ENCODE measurements around the gene DCXR.

The DCXR gene

GRCh38 chr17:82036634-82037091, 834 bp downstream of the DCXR start:
- DNase-seq: no peak

GRCh38 chr17:82035956-82036633, 1.4 kb downstream of the DCXR start:
- no peak for DNase-seq

GRCh38 chr17:82035488-82035887, 2.0 kb downstream of the DCXR start:
- DNase-seq: no peak

GRCh38 chr17:82034371-82035011, 3.0 kb downstream of the DCXR start:
- no peak for DNase-seq

DNA sequence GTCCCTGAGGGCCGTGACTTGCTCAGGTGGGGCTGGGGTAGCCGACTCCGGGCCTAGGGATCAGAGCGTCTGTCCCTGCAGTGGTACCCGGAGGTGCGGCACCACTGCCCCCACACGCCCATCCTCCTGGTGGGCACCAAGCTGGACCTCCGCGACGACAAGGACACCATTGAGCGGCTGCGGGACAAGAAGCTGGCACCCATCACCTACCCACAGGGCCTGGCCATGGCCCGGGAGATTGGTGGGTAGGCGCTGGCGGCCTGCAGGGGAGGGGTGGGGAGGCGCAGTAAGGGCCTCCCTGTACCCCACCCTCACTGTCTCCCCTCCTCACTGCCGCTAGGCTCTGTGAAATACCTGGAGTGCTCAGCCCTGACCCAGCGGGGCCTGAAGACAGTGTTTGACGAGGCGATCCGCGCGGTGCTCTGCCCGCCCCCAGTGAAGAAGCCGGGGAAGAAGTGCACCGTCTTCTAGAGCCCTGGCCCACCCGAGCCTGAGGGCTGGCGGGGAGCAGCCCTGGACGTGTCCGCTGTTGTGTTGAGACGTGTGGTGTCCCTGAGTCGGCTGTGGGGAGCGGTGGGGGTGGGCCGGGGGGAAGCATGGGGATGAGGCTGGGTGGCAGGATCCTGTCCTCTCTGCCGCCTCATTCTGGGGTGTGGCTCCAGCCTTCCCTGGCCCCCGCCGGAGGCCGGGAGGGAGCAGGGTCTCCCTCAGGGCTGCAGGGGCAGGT, 4.0 kb downstream of the DCXR start:
- no peak for DNase-seq

DNA sequence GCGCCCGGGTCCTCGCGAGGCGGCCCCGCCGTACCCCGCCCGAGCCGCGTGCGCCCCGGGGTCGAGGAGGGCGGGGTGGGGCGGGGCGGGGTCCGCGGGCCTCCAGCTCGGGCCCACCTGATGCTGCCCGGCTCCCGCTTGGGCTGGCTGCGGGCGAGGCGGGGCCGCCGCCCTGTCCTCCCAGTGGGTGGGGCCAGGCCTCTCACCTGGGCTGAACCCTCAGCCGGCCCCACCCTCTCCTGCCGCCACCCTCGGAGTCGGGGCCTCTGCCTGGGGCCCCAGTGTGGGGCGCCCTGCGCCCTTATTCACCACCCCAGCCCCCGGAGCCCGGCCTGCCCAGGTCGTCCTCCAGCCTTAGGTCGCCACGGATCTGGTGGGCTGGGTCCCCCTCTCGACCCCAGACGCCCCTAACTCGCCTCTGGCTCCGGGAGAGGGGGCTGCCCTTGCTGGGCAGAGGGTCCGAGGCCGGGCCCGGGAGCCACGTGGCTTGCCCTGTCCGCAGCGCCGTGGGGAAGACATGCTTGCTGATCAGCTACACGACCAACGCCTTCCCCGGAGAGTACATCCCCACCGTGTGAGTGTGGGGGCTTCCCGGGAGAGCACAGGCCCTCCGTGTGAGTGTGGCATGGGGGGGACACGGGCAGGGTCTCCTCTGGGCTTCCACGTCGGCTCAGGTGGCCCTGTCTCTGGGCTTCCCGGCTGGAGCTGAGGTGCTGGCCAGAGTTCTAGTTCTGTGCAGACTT, 5.4 kb downstream of the DCXR start:
- no peak for DNase-seq

DNA sequence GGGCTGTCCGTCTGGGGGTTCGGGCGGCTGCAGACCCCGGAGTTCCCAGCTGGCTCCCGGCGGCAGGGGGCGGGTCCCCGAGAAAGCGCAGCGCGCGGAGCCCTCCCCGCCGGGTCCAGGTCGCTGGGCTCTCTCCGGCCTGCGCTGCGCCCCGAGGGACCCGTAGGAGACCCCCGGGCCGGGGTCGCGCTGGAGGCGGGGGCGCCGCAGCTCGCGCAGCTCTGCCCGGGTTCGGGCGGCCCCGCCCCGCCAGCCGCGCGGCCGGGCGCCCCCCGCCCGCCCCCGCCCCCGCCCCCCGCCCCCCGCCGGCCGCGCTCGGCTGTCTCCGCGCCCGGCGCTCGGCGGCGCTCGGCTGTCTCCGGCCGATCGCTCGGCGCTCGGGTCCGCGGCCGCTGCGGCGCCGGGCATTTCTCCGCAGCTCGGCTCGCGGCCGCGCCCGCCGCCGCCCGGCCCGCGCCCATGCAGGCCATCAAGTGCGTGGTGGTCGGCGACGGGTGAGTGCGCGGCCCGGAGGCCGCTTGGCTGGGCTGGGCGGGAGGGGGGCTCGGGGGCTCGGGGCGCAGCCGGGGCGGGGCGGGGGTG, 6.1 kb downstream of the DCXR start, which contains the start of gene RAC3:
Gene RAC3, plus strand, starts transcription at position 376 of the 582 bp plus-strand sequence. Its CDS starts 84 bp downstream, at position 460.
- DNase-seq: no peak

DNA sequence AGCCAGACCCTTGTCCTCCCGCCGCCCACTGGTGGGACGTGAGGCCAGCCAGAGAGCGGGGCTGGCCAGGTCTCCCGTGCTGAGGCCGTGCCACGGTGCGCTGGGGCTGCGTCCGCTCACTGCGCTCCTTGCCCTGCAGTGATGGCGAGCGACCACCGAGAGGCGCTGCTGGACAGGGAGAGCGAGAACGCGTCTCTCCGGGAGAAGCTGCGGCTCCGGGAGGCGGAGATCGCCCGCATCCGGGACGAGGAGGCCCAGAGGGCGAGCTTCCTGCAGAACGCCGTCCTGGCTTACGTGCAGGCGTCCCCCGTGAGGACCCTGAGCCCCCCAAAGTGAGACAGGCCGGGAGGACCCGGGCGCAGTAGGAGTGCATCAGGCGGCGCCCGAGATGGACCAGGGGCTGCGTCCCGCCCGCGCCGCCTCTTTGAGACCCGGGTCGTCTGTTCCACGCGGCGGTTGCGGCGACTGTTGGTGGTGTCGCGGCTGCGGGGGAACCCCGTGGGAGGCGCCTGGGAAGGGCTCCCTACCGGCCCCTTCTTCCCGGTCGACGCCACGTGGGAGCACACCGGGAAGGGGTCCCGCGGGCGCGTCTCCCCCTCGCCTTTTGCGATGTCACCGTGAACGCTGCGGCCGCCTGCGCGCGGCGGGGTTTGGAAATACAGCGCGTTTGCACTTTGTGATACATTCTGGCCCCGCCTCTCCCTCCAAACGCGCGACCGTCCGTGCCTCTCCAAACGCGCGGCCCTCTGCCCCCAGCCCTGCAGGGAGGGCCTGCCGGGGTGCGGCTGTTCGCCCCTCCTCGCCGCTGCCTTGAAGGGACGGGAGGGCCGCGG, 6.8 kb downstream of the DCXR start:
- no peak for DNase-seq

DNA sequence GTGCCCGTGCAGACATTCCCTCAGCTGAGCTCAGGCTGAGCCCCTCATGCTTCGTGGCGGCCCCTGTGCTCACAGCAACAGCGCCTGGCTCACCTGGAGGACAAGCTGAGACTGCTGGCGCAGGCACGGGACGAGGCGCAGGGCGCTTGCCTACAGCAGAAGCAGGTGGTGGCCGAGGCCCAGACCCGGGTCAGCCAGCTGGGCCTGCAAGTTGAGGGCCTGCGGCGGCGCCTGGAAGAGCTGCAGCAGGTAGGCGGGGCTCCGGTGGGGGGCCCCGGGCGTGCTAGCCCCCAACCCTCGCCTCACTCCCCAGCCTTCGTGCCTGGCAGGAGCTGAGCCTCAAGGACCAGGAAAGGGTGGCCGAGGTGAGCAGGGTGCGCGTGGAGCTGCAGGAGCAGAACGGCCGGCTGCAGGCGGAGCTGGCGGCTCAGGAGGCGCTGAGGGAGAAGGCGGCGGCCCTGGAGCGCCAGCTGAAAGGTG, 7.5 kb downstream of the DCXR start:
- no peak for DNase-seq

- DNase-seq: no peak
Measured at GRCh38 chr17:82029391-82029790, 8.1 kb downstream of the DCXR start.

DNA sequence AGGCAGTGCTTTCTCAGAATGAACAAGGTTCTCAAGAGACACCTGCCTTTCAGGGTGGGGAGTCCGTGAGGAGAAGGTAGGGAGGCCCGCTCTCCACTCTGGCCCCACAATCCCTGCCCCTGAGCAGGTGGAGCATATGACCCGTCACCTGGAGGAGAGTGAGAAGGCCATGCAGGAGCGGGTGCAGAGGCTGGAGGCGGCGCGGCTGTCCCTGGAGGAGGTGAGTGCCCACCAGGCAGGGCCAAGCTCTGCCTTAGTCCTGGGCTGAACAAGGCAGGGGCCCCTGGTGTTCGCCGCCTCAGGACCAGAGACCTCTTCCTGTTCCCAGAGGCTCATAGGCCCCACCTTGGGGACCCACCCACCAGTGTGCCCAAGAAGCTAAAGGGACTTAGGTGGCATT, 8.5 kb downstream of the DCXR start:
- DNase-seq: no peak

DNA sequence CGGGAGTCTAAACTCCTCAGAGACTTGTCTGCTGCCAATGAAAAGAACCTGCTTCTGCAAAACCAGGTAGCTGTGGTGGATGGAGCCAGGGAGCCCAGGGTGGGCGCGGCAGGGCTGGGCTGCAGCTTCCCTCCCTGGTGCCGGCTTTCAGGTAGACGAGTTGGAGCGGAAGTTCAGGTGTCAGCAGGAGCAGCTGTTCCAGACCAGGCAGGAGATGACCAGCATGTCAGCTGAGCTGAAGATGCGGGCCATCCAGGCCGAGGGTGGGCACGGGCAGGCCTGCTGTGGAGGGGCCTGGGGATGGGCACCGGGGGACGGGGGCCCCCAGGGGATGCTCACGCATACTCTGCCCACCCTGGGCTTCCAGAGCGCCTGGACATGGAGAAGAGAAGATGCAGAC, 9.3 kb downstream of the DCXR start:
- DNase-seq: no peak

GRCh38 chr17:82025401-82026107, 11.9 kb downstream of the DCXR start:
- no peak for DNase-seq

- DNase-seq: no peak
Measured at GRCh38 chr17:82024859-82025258, 12.6 kb downstream of the DCXR start.

DNA sequence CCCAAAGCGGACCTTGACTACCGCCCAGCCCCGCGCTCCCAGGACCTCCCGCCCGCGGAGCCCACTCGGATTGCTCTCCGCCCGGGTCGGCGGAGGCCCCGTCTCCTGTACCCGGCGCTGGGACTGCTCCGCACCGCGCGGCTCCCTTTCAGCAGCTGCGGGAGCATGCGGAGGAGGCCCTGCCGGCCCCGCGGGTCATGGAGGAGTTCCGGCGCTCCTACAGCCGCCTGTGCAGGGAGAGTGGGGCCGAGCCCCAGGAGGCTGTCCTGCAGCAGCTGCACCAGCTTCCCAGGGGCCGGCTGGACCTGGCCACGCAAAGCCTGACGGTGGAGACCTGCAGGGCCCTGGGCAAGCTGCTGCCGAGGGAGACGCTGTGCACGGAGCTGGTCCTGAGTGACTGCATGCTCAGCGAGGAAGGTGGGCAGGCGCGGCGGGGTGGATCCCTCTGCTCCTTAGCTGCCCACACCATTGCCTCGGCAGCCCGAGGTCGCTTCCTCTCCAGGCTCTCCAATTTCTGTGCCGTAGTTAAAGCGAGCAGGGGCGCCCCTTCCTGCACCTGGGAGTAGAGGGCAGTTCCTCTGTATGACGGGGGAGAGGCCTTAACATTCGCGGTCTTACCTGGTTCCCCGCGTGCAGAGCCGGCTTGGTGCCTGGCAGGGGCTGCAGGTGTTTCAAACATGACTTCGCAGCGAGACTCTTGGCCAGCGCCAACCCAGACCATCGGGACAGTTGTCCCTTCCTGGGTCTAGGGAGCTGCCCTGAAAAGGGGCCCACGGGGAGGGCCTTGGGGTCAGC, 13.9 kb downstream of the DCXR start:
- no peak for DNase-seq

GRCh38 chr17:82022981-82023446, 14.5 kb downstream of the DCXR start, which contains the start of gene LRRC45:
TSS of gene LRRC45 (plus strand) at chr17:82023305. CDS start at chr17:82023644, 339 bp downstream.
- peak; percentile 98 for DNase-seq

- DNase-seq: no peak
Measured at GRCh38 chr17:82022310-82022980, 15.1 kb downstream of the DCXR start, which contains the start of gene CENPX. TSS of gene CENPX (minus strand) at chr17:82022878. CDS start at chr17:82022861, 17 bp downstream.

DNA sequence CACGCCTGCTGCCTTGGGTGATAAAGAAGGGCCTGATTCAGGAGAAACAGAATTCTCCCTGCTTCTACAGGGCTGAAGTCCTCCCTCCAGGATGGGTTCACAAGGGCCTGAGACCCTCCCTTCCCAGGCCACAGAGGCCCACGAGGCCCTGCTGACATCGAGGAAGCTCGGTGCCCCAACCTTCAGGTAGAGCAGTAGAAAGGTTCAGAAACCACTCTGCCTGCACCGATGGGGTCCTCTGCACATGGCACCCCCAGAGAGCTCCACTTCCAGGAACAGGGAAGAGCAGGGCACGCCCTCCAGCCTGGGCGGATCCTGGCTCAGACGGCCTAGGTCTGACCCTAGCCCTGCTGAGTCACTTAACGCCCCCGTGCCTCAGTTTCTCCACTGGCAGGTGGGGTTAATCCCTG, 15.6 kb downstream of the DCXR start:
- no peak for DNase-seq
